NCI-H226 (cell line): ENCODE results near the gene MAPK4.
"Not testable (repeated sequence)": the region's sequence is repeated elsewhere in the genome, so short reads cannot be mapped to it uniquely, and the experiment has no call there.

Experiments
- DNase-seq: peaks from one replicate; pipeline ENCODE4 v3.0.0-alpha.2; 2015

Gene MAPK4

DNA sequence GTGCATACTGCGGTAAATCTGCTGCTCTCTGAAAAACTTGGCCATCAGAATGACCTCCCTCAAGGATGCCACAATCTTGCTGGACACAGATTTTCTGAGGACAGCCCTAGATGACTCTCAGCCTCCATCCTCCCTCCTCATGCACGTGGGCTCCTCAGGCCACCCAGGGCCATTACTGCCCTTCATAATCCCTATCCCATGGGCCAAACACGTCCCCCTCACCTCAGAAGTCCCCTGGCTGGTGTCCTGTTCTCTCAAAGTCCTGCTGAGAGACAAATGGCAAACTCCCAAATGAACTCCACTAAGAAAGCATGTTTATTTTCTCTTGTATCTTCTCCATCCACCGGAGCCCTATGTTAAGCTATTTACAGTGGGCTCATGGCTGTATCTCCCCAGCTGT lies 134.3 kb downstream of the MAPK4 start:
- DNase-seq = no peak

DNA sequence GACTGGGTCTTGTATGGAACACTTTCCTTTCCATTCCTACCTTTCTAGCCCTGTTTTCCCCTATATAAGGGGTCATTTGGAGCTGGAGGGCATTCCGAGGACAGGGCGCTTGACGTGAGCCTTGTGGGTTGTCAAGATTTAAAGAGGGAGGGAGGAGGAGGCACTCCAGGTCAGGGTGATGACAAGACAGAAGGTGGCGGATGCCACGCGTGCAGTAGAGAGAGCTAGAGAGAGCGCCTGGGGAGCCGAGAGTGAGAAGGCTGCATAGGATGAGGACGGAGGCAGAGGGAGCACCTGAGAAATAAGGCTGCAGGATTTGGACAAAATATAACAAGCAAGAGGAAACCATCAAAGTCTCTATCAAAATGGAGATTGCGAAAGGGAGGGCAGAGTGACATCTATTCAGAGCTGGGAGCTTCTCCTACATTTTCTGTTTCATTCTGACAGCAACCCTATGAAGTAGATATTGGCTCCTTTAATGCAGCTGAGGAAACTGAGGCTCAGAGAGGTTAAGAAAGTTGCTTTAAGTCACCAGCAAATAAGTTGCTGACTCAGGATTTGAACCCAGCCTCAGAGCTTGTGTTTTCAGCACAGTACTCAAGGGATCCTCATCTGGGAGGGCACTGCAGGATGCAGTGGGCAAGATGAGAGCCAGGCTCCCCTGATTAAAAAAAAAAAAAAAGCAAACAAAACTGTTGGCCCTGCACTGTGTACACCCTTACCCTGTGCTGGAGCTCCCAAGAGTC lies 135.7 kb downstream of the MAPK4 start:
- no peak for DNase-seq

DNA sequence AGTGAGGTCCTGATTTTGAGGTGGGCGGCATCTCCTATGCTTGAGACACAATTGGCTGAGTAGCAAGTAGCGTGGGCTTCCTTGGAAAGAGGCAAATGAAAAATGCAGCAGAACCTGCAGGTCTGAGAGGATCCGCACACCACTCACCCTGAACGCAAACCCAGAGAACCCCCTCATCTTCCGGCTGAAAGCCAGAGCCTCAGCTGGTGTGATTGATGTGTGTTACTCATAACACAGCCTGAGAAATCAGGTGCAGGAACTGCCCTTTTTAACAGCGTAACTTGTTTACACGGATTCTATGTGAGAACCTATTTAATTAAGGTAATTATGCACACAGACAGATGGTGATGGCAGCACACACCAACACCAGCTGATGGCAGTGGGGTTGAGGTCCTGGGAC lies 136.5 kb downstream of the MAPK4 start:
- DNase-seq = no peak

DNA sequence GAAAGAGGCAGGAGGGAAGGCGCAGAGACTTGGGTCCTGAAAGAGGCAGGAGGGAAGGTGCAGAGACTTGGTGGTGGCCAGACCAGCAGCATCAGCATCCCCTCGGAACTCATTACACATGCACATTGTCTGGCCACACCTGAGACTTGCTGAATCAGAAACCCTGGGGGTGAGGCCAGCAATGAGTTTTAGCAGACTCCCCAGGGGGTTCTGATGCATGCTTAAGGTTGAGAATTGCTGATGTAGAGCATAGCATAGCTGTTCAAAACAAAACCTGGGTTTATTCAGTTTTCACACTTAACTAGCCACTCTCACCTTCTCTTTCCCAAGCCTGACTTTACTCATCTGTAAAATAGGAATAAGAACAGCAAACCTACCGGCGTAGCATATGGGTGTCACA lies 137.0 kb downstream of the MAPK4 start:
- DNase-seq = no peak

DNA sequence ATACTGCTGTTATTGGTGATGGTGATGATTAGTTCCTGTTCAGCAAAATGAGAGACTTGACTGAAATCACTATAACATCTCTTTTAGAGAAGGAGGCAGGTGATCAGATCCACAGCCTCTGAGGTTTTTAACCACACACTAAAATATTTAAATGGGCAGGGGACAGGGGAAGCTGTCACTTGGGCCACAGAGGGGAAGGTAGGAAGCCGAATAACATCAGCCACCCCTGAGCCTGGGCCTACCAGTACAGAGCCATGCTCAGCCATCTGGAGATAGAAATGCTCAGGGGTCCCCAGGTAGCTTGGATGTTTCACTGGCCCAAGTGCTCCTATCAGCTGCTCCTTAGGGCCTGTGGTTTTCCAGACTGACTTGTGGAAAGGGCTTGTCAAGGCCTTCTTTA lies 137.6 kb downstream of the MAPK4 start:
- DNase-seq = no peak

DNA sequence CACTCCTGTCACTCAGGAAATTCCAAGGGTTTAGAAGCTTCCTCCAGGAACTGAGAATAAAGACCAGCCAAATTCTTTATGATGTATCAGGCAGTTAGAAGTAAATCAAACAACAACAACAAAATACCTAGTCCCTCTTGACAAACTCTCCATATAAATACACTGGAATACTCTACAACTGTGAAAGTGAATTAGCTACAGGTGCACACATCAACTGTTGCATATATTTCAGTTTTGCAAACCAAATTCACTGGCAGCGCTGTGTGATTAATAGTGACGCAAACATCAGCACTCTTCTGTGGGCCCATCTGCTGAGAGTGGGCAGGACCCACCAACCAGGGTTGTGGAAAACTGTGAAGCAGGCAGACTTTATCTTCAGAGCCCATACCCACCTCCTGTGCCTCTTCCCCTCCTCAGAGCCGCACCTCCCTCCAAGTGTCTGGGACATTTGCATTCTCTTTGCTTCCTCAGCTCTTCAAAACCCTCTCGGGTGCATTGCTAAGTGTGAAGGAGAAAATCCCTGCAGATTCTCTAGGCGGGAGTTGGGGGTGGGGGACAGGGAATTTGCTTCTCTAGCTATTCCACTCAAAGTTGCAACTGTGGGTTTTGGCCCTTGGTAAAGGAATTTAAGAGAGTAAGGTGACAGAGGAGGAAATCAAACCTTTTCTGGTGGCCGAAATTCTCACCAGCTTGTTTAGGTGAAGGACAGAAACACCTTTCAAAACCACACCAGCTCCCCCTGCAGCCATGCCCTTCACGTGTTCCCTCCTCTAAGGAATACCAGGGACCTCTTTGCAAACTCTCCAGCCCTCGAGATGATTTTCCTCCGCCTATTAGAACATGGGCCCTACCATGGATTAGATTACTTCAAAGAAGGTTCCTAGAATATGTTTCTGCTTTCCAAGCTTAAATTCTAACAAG lies 140.6 kb downstream of the MAPK4 start:
- DNase-seq = no peak

DNA sequence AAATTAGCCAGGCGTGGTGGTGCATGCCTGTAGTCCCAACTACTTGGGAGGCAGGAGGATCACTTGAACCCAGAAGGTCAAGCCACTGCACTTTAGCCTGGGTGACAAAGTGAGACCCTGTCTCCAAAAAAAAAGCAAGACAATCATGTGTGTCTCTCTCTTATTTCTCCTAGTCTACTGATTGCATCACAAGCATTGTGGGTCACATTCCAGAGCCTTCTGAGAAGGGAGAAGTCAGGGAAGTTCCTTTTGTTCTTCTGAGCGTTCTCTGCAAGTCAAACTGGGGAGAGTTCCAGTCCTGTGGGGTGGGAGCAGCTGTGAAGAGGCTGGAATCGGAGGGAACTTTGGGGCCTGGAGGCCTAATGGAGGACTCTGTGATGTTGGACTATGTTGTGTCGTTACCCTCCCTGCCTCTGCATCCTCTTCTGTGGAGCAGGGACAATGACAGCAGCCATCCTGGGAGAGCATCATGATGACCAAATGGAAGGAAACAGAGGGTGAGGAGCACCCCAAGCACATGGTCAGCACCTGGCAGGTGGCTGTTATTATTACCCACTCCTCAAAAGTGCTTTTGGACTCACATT lies 144.6 kb downstream of the MAPK4 start:
- DNase-seq = no peak

DNA sequence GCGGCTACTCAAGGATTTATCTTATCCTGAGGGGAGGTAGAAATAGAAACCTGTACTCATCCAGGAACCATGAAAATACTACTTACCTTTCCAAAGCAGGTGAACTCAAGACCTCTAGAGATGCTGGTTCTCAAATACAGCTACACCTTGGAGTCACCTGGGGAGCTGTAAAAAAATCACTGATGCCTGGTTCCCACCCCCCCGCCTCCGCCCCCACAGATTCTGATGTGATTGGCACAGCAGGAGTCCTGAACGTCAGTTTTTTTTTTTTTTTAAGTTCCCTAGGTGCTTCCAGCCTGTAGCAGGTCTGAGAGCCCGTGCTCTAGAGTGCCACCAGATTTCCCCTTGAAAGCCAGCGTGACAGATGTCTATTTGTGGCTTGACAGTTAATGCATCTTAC lies 146.3 kb downstream of the MAPK4 start:
- no peak for DNase-seq

DNA sequence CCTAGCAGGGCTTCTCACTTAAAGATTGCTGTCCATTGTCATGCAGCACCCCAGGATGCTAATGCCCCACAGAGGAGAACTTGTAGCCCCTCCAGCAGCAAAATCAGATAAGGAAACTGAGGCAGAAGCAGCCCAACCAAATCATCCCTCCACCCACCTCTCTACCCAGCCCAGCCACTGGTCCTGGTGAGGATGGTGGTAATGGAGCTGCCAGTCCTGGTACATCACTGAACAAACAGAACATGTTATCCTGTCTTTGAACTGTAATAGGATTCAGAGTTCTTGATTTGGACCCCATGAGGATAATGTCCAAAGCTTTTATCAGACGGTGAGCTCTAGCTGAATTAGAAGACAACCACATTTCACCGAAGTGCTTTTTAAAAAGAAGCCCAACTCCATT lies 146.8 kb downstream of the MAPK4 start:
- DNase-seq = no peak

DNA sequence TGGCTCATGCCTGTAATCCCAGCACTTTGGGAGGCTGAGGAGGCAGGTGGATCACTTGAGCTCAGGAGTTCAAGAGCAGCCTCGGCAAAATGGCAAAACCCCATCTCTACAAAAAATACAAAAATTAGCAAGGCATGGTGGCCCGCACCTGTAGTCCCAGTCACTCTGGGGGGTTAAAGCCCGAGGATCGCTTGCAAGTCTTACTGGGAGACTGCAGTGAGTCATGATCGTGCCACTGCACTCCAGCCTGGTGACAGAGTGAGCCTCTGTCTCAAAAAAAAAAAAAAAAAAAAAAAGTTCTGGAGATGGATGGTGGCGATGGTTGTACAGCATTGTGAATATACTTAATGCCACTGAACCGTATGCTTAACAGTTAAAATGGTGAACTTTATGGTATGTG lies 147.4 kb downstream of the MAPK4 start:
- not testable (repeated sequence) for DNase-seq

DNA sequence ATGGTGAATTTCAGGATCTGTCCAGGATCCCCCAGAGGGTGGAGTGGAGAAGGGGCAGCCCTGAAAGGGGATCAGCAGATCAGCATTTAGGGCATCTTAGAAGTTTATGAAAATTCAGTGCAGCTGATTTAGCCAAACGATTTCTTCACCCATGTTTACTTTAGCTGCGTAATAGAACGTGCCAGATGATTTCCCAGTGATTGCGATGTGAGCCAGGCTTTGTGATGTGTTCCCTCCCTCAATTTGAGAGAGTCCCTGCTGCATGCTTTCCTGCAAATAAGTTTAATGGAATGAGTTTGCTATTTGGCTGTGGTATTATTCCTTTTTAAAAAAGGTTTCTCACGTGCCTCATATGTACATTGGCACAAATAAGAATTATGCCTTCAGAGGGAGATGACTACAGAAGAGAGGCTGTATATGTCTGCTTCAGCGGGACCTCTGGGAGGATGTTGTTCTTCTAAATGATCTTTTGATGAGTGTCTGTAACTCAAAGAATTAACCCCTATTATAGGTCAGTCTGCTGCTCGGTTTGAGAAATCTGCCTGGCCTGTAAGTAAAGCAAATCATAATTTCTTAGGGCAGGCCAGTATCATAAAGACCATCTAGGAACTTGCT lies 148.1 kb downstream of the MAPK4 start:
- no peak for DNase-seq

DNA sequence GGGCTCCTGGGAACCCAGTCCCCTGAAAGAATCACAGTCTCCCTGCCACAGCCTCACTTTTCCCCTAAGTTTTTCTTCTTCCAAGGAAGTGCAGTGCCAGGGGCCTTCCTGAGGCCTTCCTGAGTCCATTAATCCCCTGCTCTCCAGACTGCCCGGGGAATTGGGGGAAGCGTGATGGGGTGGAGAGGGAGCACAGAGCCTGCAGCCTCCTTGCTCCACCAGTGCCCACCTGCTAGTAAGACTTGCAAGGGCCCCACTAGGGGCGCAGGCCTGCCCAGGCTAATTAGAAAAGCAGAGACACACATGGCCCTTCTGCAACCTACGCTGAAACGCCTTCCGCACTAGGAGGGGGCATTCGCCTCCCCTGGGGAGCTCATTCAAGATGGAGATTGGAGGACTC lies 149.3 kb downstream of the MAPK4 start:
- no peak for DNase-seq

DNA sequence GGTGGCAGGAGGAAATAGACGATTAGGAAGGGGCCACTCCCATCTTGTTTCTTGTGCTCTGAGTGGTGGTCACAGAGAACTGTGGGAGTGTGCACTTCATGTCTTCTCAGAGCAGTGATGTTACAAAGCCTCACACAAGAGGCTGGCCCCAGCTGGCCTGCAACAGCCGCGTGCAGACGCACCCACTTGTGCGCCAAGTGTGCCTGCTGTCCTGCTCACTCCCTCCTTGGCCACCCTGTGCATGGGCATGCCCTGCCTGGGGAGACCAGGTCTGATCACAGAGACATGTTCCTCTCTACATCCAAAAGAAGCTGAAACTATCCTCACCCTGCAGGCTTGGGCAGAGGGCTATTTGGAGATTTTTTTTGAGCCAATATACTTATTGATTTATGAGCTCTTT lies 151.5 kb downstream of the MAPK4 start:
- no peak for DNase-seq

DNA sequence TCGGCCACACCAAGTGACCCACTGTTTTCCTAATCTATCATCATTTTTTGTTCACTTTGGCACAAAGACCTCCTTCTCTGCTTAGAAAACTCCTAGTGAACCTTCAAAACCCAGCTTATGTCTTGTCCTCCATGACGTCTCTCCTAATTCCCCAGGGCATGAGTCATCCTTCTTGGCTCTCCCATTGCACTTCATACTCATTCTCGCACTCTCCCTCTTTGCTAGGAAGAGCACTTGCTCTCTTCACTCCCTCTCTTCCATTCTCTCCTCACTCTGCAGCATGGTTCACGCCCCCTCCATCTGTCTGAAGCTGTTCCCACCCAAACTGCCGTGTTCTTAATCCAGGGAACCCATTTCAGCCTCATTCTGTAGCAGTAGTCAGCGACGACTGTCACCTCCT lies 156.0 kb downstream of the MAPK4 start:
- DNase-seq = no peak

DNA sequence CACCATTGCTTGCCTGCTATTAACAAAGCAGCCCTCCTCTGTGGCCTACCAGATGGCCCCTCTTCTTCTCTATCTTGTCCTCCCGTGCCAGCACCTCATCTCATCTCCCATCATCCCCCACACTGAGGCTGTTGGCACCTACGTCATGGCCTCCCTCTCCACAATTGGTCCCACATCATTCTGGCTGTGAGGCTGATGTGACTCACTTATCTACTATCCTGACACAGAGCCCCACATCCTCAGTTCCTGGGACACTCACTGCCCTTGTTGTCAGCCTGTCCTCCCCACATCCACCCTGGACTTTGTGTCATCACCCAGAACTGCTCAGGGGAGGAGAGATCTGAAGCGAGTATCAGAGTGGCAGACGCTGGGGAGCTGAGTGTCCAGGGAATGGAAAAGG lies 157.0 kb downstream of the MAPK4 start:
- DNase-seq = no peak

DNA sequence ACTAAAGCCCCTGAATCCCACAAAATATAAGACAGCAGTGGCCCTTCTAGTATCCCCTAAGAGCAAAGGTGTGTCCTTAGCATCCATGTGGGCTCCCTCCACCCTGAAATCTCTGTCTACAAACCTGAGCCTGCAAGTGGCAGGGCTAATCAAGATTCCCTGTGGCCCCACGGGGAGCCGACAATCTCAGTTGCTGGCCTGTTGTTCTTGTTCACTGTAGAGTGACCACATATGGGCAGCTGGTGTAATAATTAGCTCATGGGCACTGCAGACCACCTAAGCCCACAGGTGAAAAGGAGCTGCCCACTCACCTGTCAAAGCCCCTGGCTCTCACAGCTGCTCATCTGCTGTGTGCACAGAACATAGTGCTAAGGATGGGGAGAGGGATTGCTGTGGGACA lies 157.7 kb downstream of the MAPK4 start:
- no peak for DNase-seq

DNA sequence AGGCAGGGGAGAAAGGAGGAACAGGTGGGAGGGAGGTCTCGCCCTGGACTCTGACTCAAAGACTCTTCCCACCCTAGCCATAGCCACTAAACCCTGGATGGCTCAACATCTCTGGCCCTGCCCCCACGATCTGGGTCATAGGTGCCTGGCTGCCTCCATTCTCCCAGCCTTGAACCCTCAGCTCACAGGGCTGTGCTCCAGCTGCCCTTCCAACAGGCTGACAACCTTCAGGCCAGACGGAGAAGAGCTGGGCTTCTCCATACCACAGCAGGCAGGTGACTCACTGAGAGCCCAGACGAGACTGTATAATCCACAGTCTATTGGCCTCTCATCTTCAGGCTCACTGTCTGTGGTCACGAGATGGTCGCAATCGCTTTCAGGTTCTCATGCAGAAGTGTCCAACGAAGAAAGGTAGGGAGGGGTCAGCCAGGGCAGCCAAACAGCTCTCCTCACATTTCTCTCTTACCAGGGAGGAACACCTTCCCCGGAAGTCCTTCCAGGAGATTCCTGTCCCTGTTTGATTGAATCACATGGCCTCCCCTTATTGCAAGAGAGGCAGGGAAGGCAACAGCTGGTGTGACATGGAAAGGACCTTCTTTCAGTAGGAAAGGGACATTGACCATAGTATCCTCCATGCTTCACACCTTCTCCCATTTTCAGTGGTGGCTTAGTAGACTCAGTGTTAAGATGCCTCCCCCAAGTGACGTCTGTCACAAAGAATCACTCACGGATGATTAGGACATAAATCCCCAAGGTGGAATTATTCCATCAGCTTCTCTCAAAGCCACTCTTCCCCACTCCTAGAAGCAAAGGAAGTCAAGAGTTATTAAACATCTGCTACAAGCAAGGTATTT lies 159.8 kb downstream of the MAPK4 start:
- no peak for DNase-seq

DNA sequence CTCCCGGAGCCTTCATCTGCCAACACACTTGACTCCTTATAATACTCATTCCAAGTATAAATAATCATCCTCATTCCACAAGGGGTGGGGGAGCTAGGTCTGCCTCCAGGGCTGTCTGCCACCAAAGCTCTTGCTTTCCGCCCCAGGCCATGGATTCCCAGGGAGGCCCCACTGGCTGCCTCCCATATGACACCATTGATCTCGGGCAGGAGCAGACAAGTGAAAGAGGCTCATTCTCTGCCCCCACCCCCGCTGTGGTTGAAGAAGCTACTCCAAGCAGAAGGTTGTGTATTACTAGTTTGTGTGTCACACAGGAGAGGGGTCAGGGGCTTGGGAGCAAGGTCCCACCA lies 160.4 kb downstream of the MAPK4 start:
- DNase-seq = no peak

DNA sequence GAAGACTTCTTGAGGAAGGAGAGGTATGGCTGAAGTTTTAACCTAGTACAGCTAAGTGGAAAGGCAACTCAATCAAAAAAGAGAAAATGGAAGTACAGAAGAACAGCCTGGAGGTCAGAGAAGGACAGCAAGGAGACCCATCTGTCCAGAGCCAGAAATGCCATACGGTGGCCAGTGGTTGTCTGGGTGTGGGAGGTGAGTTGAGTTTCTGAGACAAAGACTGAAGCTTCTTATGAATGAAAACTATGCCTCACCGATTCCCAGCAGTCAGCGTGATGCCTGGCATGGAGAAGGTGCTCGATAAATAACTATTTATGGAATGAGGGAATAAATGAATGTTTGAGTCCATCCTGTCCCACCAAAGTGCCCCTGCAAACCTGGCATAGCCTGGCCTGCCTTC lies 161.1 kb downstream of the MAPK4 start:
- no peak for DNase-seq

DNA sequence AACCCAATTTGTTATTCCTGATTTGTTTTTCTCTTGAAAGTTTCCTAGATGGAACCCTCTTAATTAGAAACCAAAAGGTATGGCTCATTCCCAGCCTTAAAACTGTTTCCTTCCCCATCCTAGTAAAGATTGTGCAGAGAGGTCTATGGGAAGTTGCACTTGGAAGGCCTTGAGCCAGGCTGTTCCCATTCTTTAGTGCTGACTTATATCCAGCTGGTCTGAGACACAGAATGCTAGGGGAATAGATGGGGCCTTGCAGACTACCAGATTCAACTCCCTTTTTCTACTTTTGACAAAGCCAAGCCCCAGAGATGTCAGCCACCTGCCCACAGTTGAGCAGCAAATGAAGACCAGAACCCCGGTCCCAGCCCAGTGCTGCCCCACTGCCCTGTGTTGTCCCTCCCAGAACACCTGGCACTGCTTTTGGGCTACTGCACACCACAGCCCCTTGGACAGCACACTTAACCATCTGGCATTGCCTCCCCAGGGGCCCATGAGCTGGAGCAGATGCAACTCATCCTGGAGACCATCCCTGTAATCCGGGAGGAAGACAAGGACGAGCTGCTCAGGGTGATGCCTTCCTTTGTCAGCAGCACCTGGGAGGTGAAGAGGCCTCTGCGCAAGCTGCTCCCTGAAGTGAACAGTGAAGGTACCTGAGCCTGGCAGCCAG lies 161.7 kb downstream of the MAPK4 start:
- DNase-seq = no peak

DNA sequence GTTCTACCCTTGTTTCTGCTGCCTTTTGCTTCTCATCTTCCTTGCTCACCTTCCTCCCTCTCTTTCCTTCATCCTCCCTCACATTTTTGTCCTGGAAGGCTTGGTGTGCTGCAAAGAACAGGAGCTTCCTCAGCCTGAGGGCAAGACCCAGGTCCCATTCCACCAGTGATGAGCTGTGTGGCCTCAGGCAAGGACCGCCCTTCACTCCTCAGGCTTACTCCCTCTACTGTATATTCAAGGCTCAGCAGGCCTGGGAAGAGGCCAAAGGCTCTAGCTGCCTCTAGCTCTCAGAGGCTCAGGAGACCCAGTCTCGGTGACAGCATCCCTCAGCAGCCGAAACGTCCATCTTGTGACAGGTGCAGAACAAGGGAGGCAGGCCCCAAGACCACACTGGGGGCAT lies 162.4 kb downstream of the MAPK4 start:
- DNase-seq = no peak

DNA sequence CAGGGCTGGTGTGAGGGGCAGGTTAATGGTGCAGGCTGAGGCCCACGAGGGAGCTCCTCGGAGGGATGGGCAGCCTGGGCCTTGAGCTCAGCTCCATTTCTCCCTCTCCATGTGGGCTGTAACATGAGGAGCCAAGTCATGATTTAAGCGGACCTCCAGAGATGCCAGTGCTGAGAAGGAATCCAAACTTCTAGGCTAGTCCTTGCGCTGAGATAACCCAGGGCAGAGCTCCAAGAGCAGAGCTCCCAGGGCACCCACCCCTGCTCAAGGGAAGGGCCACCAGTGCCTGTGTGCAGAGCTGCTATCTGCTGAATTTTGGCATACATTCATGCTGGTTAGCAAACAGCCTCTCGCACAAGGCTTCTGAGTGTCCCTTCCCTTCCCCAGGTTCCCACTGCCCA lies 164.9 kb downstream of the MAPK4 start:
- DNase-seq = no peak
